Measurements from ENCODE around the gene GLP1R. TPM values are rescaled to one million over a fixed set of nuclear protein-coding genes. Genes with fewer than 3 reads are reported as not detected.
A peak's percentile ranks its signal among the peaks of the same experiment; 100 is the strongest.

The GLP1R gene
- polyA plus RNA-seq, 1 donor from 2014 or later = 0.06 TPM

- Histone ChIP-seq H3K27me3 (ENCODE audit: insufficient read depth, low read depth, low read length) (no peaks in the 10 kb centered on the region), H3K9me3 (ENCODE audit: low read length) (no peaks in the 10 kb centered on the region), H3K79me2 (replicated peaks; ENCODE audit: insufficient read depth, low read length) (no peaks in the 10 kb centered on the region), H3K36me3 (ENCODE audit: insufficient read depth, low read length) (peaks cover 15% of the 10 kb centered on the region), H4K20me1 (ENCODE audit: insufficient read depth) (no peaks in the 10 kb centered on the region), H3K9me2 (ENCODE audit: insufficient read depth, low read length) (no peaks in the 10 kb centered on the region), H3F3A (ENCODE audit: insufficient read depth, low read length, poor library complexity, severe bottlenecking) (no peaks in the 10 kb centered on the region), H3K9ac (ENCODE audit: low read length) (no peak overlapping the region), H3K27ac (ENCODE audit: low read length) (no peak overlapping the region), H3K4me2 (ENCODE audit: low read length) (no peak overlapping the region), H2AFZ (ENCODE audit: low read depth, low read length) (no peak overlapping the region), H3K4me3 (ENCODE audit: low read length) (peak overlapping the region; percentile 22)
- TF ChIP-seq POLR2AphosphoS5 (IDR thresholded peaks at IDR 0.05) (no peak), TAF1 (IDR thresholded peaks at IDR 0.05; ENCODE audit: low read depth) (no peak), EZH2 (IDR thresholded peaks at IDR 0.05; ENCODE audit: borderline replicate concordance, insufficient read depth, low read length, poor library complexity, severe bottlenecking) (no peak), EP300 (conservative IDR thresholded peaks at IDR 0.05; ENCODE audit: poor library complexity, severe bottlenecking) (no peak), CTCF (IDR thresholded peaks at IDR 0.05; ENCODE audit: poor library complexity, severe bottlenecking) (no peak), MXI1 (conservative IDR thresholded peaks at IDR 0.05; ENCODE audit: poor library complexity, severe bottlenecking) (no peak), REST (IDR thresholded peaks at IDR 0.05; ENCODE audit: borderline replicate concordance) (no peak), SMC3 (conservative IDR thresholded peaks at IDR 0.05; ENCODE audit: poor library complexity) (no peak), RAD21 (conservative IDR thresholded peaks at IDR 0.05) (no peak)
Observed at GRCh38 chr6:39107641-39108040, 59.1 kb downstream of the GLP1R start.

- Histone ChIP-seq H2AFZ (ENCODE audit: low read depth, low read length) (no peak overlapping the region), H3K9me2 (ENCODE audit: insufficient read depth, low read length) (no peaks in the 10 kb centered on the region), H4K20me1 (ENCODE audit: insufficient read depth) (no peaks in the 10 kb centered on the region), H3K27me3 (ENCODE audit: insufficient read depth, low read depth, low read length) (no peaks in the 10 kb centered on the region), H3F3A (ENCODE audit: insufficient read depth, low read length, poor library complexity, severe bottlenecking) (no peaks in the 10 kb centered on the region), H3K4me2 (ENCODE audit: low read length) (no peak overlapping the region), H3K4me3 (ENCODE audit: low read length) (peak overlapping the region; percentile 22), H3K9me3 (ENCODE audit: low read length) (no peaks in the 10 kb centered on the region), H3K36me3 (ENCODE audit: insufficient read depth, low read length) (peaks cover 15% of the 10 kb centered on the region), H3K9ac (ENCODE audit: low read length) (no peak overlapping the region), H3K27ac (ENCODE audit: low read length) (no peak overlapping the region), H3K79me2 (replicated peaks; ENCODE audit: insufficient read depth, low read length) (no peaks in the 10 kb centered on the region)
- no peak for TF ChIP-seq CTCF (IDR thresholded peaks at IDR 0.05; ENCODE audit: poor library complexity, severe bottlenecking)
Observed at GRCh38 chr6:39108041-39108839, 59.7 kb downstream of the GLP1R start.

All from neural cell (in vitro differentiated cells).